Gastrocnemius medialis (tissue), 4 donors: Measurements from ENCODE around the gene HSPA12B. TPM values are rescaled to one million over a fixed set of nuclear protein-coding genes. Genes with fewer than 3 reads are reported as not detected.
A peak's percentile ranks its signal among the peaks of the same experiment; 100 is the strongest.

ENCODE experiments used
- ATAC-seq, 2 donors: fragments of 150-250 bp; one replicate each; pipeline ENCODE4 v1.9.1; 2016
- DNase-seq, 2 donors: peaks; one replicate each; pipeline ENCODE4 v3.0.0-alpha.2; 2019
- H3K27ac ChIP-seq, 4 donors: fragments of 200-600 bp; sonication (generic); 1 replicate in 1 of 4; 2 replicates in 3 of 4; pipeline ENCODE4 v1.5.1; 2016 to 2018; ENCODE audit warnings: mild to moderate bottlenecking in 2 of 4, moderate library complexity in 1 of 4
- H3K27me3 ChIP-seq, 3 donors: fragments of 200-600 bp; sonication (generic) in 2 of 3; 1 replicate in 1 of 3; 2 replicates in 2 of 3; pipeline versions ENCODE4 v1.5.1 to v1.6.0; 2016 to 2019; ENCODE audit warnings: mild to moderate bottlenecking in 1 of 3, moderate library complexity in 1 of 3
- H3K36me3 ChIP-seq, 2 donors: fragments of 200-600 bp; sonication (generic) in 1 of 2; one replicate each; pipeline ENCODE4 v1.5.1; 2017 to 2018
- H3K4me1 ChIP-seq, 2 donors: fragments of 200-600 bp; sonication (generic) in 1 of 2; one replicate each; pipeline ENCODE4 v1.5.1; 2016 to 2017; ENCODE audit warnings: mild to moderate bottlenecking in 2 of 2
- H3K4me3 ChIP-seq, 4 donors: fragments of 200-600 bp; sonication (generic) in 3 of 4; 1 replicate in 1 of 4; 2 replicates in 3 of 4; pipeline ENCODE4 v1.5.1; 2016 to 2019; ENCODE audit warnings: mild to moderate bottlenecking in 2 of 4
- H3K9me3 ChIP-seq, 3 donors: fragments of 200-600 bp; sonication (generic) in 2 of 3; 1 replicate in 1 of 3; 2 replicates in 2 of 3; pipeline ENCODE4 v1.5.1; 2016 to 2019
- CTCF ChIP-seq, 5 experiments: fragments of 450-650 bp in 3 of 5; fragments of 200-600 bp in 2 of 5; sonication (generic) in 2 of 5; IDR thresholded peaks in 4 of 5; conservative IDR thresholded peaks in 1 of 5; 1 replicate in 4 of 5; 2 replicates in 1 of 5; pipeline ENCODE4 v1.5.1; 2016 to 2019; ENCODE audit warnings: antibody characterized with exemption in 5 of 5, mild to moderate bottlenecking in 3 of 5, moderate library complexity in 3 of 5
- POLR2A ChIP-seq, 2 donors: fragments of 450-650 bp; IDR thresholded peaks; one replicate each; pipeline ENCODE4 v1.6.1; 2017; ENCODE audit warnings: antibody characterized with exemption in 2 of 2, mild to moderate bottlenecking in 2 of 2, moderate library complexity in 2 of 2
- in situ Hi-C, 4 donors: fragments of 200-750 bp; cut with MboI; loops; one replicate each; pipeline versions ENCODE4 v1.15.0 to v1.8.0; 2017; ENCODE audit warnings: low sequenced_read_pairs in 4 of 4
- intact Hi-C: fragments of 100-400 bp; cut with DNase I; formaldehyde crosslinking; loops from one replicate; pipeline ENCODE4 v1.15.1; 2023; ENCODE audit warnings: low total_unique reads
- total RNA-seq, 4 donors: library from RNA; depleted of rRNA; stranded (reverse); fragments of >200 nt; gene quantifications; one replicate each; pipeline versions ENCODE4 v1.1.0 to v1.2.3, GENCODE V29; 2016

Gene HSPA12B
- total RNA-seq, 4 donors from 2014 or later: 3.7 to 8.5 (median 5.8) TPM

- Histone ChIP-seq H3K9me3 (no peaks in the 10 kb centered on the region), H3K4me3 (peak overlapping the region; percentile 65 to 68 (median 67)), H3K36me3 (no peaks in the 10 kb centered on the region), H3K4me1 (peaks cover 35 to 38% of the 10 kb centered on the region in 2 donors), H3K27ac (peak overlapping the region; percentile 76 to 85 (median 82)), H3K27me3 (no peaks in the 10 kb centered on the region)
- TF ChIP-seq CTCF (IDR thresholded peaks at IDR 0.05 in 4 of 5, conservative IDR thresholded peaks at IDR 0.05 in 1 of 5) (no peak), POLR2A (IDR thresholded peaks at IDR 0.05) (no peak)
- in situ Hi-C loops (no loop called here), intact Hi-C loops (loop anchor here (1.0 to 5.0 kb wide), 3 partner anchors 35 to 302 kb away; partner anchors contain the start of genes AP5S1 and MAVS)
- ATAC-seq: peak in 1 of 2 donors; percentile 1
- DNase-seq: no peak
Measured at GRCh38 chr20:3785240-3786125, 53.0 kb downstream of the HSPA12B start.

- H3K4me3 ChIP-seq: peak overlapping the region; percentile 65 to 68 (median 67)
- peak overlapping the region; percentile 76 to 85 (median 82) for H3K27ac ChIP-seq
- H3K36me3 ChIP-seq: no peaks in the 10 kb centered on the region
- DNase-seq (peak; percentile 23 to 53), ATAC-seq (peak; percentile 56 to 71)
- intact Hi-C loops: loop anchor here (1.0 to 5.0 kb wide), 3 partner anchors 34 to 301 kb away; partner anchors contain the start of genes AP5S1 and MAVS
- H3K4me1 ChIP-seq: peaks cover 29 to 33% of the 10 kb centered on the region in 2 donors
- no peaks in the 10 kb centered on the region for H3K27me3 ChIP-seq
- TF ChIP-seq POLR2A (IDR thresholded peaks at IDR 0.05) (no peak), CTCF (IDR thresholded peaks at IDR 0.05 in 4 of 5, conservative IDR thresholded peaks at IDR 0.05 in 1 of 5) (no peak)
- H3K9me3 ChIP-seq: no peaks in the 10 kb centered on the region
- in situ Hi-C loops: no loop called here
Measured at GRCh38 chr20:3786126-3786484, 53.6 kb downstream of the HSPA12B start.

GRCh38 chr20:3786665-3787323 lies 54.3 kb downstream of the HSPA12B start, which contains the start of gene CENPB:
Gene CENPB (minus strand): TSS chr20:3786740. CDS start chr20:3786483, 257 bp downstream.
- intact Hi-C loops: loop anchor here (1.0 to 5.0 kb wide), 3 partner anchors 34 to 301 kb away; partner anchors contain the start of genes AP5S1 and MAVS
- in situ Hi-C loops: no loop called here
- TF ChIP-seq POLR2A (IDR thresholded peaks at IDR 0.05) (no peak), CTCF (IDR thresholded peaks at IDR 0.05 in 4 of 5, conservative IDR thresholded peaks at IDR 0.05 in 1 of 5) (peak; percentile 59 to 97 (median 66))

GRCh38 chr20:3787324-3788014 lies 55.0 kb downstream of the HSPA12B start:
- in situ Hi-C loops (no loop called here), intact Hi-C loops (loop anchor here (2.0 to 5.0 kb wide), 2 partner anchors 59 to 300 kb away; partner anchors contain the start of gene MAVS)
- H3K4me1 ChIP-seq: peaks cover 28 to 32% of the 10 kb centered on the region in 2 donors
- H3K27me3 ChIP-seq: no peaks in the 10 kb centered on the region
- H3K27ac ChIP-seq: peak overlapping the region in 3 of 4 donors; percentile 21 to 51 (median 50)
- H3K9me3 ChIP-seq: no peaks in the 10 kb centered on the region
- H3K4me3 ChIP-seq: peak overlapping the region in 3 of 4 donors; percentile 18 to 34 (median 22)
- DNase-seq (no peak), ATAC-seq (no peak)
- H3K36me3 ChIP-seq: no peaks in the 10 kb centered on the region
- TF ChIP-seq CTCF (IDR thresholded peaks at IDR 0.05 in 4 of 5, conservative IDR thresholded peaks at IDR 0.05 in 1 of 5) (no peak), POLR2A (IDR thresholded peaks at IDR 0.05) (no peak)

More at GRCh38 chr20:3786665-3787323, 54.3 kb downstream of the HSPA12B start, which contains the start of gene CENPB:
- DNase-seq: peak; percentile 76 to 82
- no peaks in the 10 kb centered on the region for H3K27me3 ChIP-seq
- peaks cover 28 to 32% of the 10 kb centered on the region in 2 donors for H3K4me1 ChIP-seq
- peak within 1 kb of the TSS; percentile 65 to 68 (median 67) for H3K4me3 ChIP-seq
- H3K27ac ChIP-seq: peak within 1 kb of the TSS; percentile 76 to 85 (median 82)
- no peaks in the 10 kb centered on the region for H3K9me3 ChIP-seq
- H3K36me3 ChIP-seq: no peaks in the 10 kb centered on the region
- peak; percentile 91 to 92 for ATAC-seq
